Measurements from ENCODE around the gene SHD. TPM values are rescaled to one million over a fixed set of nuclear protein-coding genes. Genes with fewer than 3 reads are reported as not detected.

SHD gene
- total and polyA plus RNA-seq, 2 of the 8 experiments (the other 6 are each of a cell fraction or from before 2014, with no cell fraction given): 5.8 to 10.7 TPM

DNA sequence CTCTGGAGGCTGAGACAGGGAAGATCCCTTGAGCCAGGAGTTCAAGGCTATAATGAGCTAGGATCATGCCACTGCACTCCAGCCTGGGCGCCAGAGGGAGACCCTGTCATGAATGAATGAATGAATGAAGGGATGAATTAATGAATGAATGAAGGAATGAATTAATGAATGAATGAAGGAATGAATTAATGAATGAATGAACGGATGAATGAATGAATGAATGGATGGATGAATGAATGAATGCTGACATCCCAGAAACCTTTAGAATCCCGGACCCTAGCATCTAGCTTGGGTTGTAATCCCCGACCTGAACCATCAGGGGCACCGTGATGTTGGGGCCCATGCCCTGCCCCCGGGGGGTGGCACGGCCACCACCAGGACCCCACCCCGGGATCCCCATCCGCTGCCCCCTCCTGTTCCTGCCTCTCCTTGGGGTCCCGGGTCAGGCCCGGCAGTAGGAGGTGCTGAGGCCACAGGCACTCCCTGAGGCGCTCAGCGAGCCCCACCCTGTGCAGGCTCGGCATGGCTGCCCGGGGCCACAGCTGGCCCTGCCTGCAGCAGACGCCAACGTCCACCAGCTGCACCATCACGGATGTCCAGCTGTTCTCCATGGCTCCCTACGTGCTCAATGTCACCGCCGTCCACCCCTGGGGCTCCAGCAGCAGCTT, 46.3 kb upstream of the SHD start (continued):
- no peak for TF ChIP-seq EP300 (IDR thresholded peaks at IDR 0.05; ENCODE audit: borderline replicate concordance in 1 of 2, low read depth in 2 of 2, low read length in 2 of 2)
- TF ChIP-seq CBX8 (IDR thresholded peaks at IDR 0.05; ENCODE audit: borderline replicate concordance, low read depth, low read length): no peak
